ENCODE results near the gene SUCO. TPM values are rescaled to one million over a fixed set of nuclear protein-coding genes. Genes with fewer than 3 reads are reported as not detected.

SUCO gene
- total and polyA plus RNA-seq, 2 experiments from 2014 or later = 39.1 to 113 TPM

GRCh38 chr1:172574080-172574479 lies 41.1 kb downstream of the SUCO start:
- Histone ChIP-seq H3K4me2 (no peak overlapping the region), H3K79me2 (no peaks in the 10 kb centered on the region), H3K9me2 (replicated peaks; ENCODE audit: insufficient read depth) (no peaks in the 10 kb centered on the region), H4K20me1 (ENCODE audit: insufficient read depth, poor library complexity, severe bottlenecking) (no peaks in the 10 kb centered on the region), H3K9me3 (ENCODE audit: low read depth) (no peaks in the 10 kb centered on the region), H3K27me3 (no peaks in the 10 kb centered on the region), H2AFZ (no peak overlapping the region), H3K27ac (no peak overlapping the region), H3K4me1 (ENCODE audit: insufficient read depth) (no peaks in the 10 kb centered on the region), H3K36me3 (replicated peaks; ENCODE audit: insufficient read depth, low read depth) (no peaks in the 10 kb centered on the region), H3K4me3 (no peak overlapping the region)
- TF ChIP-seq EZH2phosphoT487 (IDR thresholded peaks at IDR 0.05; ENCODE audit: low read depth, severe bottlenecking, unreplicated experiment) (no peak), EZH2 (IDR thresholded peaks at IDR 0.05; ENCODE audit: borderline replicate concordance) (no peak), CTCF (IDR thresholded peaks at IDR 0.05; ENCODE audit: poor library complexity) (no peak)
- 98% methylated on average over 2 of the region's 2 CpGs for WGBS (ENCODE audit: low lambda C conversion rate, missing lambda C conversion rate)
- DNase-seq (ENCODE audit: low spot score) = no peak

- Histone ChIP-seq H3K27ac (no peak overlapping the region), H3K9me2 (replicated peaks; ENCODE audit: insufficient read depth) (no peaks in the 10 kb centered on the region), H3K4me2 (no peak overlapping the region), H3K79me2 (no peaks in the 10 kb centered on the region), H2AFZ (no peak overlapping the region), H3K9me3 (ENCODE audit: low read depth) (no peaks in the 10 kb centered on the region), H3K36me3 (replicated peaks; ENCODE audit: insufficient read depth, low read depth) (no peaks in the 10 kb centered on the region), H4K20me1 (ENCODE audit: insufficient read depth, poor library complexity, severe bottlenecking) (no peaks in the 10 kb centered on the region), H3K4me3 (no peak overlapping the region), H3K4me1 (ENCODE audit: insufficient read depth) (no peaks in the 10 kb centered on the region), H3K27me3 (no peaks in the 10 kb centered on the region)
- TF ChIP-seq EZH2phosphoT487 (IDR thresholded peaks at IDR 0.05; ENCODE audit: low read depth, severe bottlenecking, unreplicated experiment) = no peak
- no peak for TF ChIP-seq EZH2 (IDR thresholded peaks at IDR 0.05; ENCODE audit: borderline replicate concordance)
- TF ChIP-seq CTCF (IDR thresholded peaks at IDR 0.05; ENCODE audit: poor library complexity) = no peak
- DNase-seq (ENCODE audit: low spot score) = no peak
- 80% methylated on average over 1 of the region's 1 CpG for WGBS (ENCODE audit: low lambda C conversion rate, missing lambda C conversion rate)
These were observed 45.6 kb downstream of the SUCO start for GRCh38 chr1:172578586-172578985.

DNA sequence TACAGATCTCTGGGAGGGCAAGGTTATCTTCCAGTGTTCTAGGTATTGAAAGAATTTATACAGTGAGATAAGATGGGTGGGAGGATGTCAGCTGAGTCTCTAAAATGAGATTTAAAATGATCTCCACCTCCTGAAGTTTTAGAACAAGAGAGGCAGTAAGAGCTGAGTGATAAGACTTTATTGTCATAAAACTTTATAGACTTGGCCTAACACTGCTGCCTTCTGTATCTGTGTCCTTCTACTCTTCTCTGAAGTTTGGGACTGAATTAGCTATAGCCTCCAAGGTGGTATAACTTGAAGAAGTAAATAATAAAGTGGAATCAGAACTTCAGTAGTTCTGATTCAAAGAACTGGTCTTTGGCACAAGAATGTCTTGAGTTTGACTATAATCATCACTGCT lies 48.3 kb downstream of the SUCO start:
- Histone ChIP-seq H3K9me2 (replicated peaks; ENCODE audit: insufficient read depth) (no peaks in the 10 kb centered on the region), H3K4me2 (no peak overlapping the region), H3K36me3 (replicated peaks; ENCODE audit: insufficient read depth, low read depth) (no peaks in the 10 kb centered on the region), H3K27ac (peak overlapping the region; percentile 35), H3K4me1 (ENCODE audit: insufficient read depth) (no peaks in the 10 kb centered on the region), H3K9me3 (ENCODE audit: low read depth) (no peaks in the 10 kb centered on the region), H4K20me1 (ENCODE audit: insufficient read depth, poor library complexity, severe bottlenecking) (no peaks in the 10 kb centered on the region), H3K27me3 (no peaks in the 10 kb centered on the region), H2AFZ (no peak overlapping the region), H3K4me3 (no peak overlapping the region), H3K79me2 (peaks cover 3% of the 10 kb centered on the region)
- TF ChIP-seq EZH2phosphoT487 (IDR thresholded peaks at IDR 0.05; ENCODE audit: low read depth, severe bottlenecking, unreplicated experiment) = no peak
- no peak for TF ChIP-seq EZH2 (IDR thresholded peaks at IDR 0.05; ENCODE audit: borderline replicate concordance)
- no peak for TF ChIP-seq CTCF (IDR thresholded peaks at IDR 0.05; ENCODE audit: poor library complexity)
- no peak for DNase-seq (ENCODE audit: low spot score)

DNA sequence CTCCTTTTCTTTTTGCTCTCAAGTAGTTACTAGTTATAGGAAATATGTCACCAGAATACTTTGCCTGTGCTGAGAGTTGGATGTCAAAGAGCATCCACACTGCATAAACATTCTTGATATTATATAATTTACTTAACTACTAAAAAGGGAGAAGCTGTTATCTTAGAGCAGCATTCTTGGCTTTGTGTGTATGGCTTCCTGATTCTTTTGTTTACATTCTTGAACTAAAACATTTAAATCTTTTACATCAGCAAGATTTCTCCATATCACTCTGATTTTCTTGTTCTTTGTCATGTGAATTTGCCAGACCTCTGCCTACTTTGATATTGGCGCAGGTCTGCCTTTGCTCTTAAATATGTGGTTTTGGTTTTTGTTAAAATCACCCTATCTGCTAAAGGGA lies 48.8 kb downstream of the SUCO start:
- Histone ChIP-seq H2AFZ (no peak overlapping the region), H3K9me3 (ENCODE audit: low read depth) (no peaks in the 10 kb centered on the region), H4K20me1 (ENCODE audit: insufficient read depth, poor library complexity, severe bottlenecking) (no peaks in the 10 kb centered on the region), H3K27me3 (no peaks in the 10 kb centered on the region), H3K4me2 (no peak overlapping the region), H3K9me2 (replicated peaks; ENCODE audit: insufficient read depth) (no peaks in the 10 kb centered on the region), H3K79me2 (peaks cover 3% of the 10 kb centered on the region), H3K36me3 (replicated peaks; ENCODE audit: insufficient read depth, low read depth) (no peaks in the 10 kb centered on the region), H3K4me3 (no peak overlapping the region), H3K4me1 (ENCODE audit: insufficient read depth) (no peaks in the 10 kb centered on the region), H3K27ac (peak overlapping the region; percentile 35)
- DNase-seq (ENCODE audit: low spot score) = no peak
- WGBS (ENCODE audit: low lambda C conversion rate, missing lambda C conversion rate) = 68% methylated on average over 1 of the region's 1 CpG
- TF ChIP-seq EZH2 (IDR thresholded peaks at IDR 0.05; ENCODE audit: borderline replicate concordance) (no peak), EZH2phosphoT487 (IDR thresholded peaks at IDR 0.05; ENCODE audit: low read depth, severe bottlenecking, unreplicated experiment) (no peak), CTCF (IDR thresholded peaks at IDR 0.05; ENCODE audit: poor library complexity) (no peak)
